CD14-positive monocyte (primary cell): ENCODE measurements around the gene VOPP1. TPM values are rescaled to one million over a fixed set of nuclear protein-coding genes. Genes with fewer than 3 reads are reported as not detected.

Experiments used
- DNase-seq, 3 donors: peaks; one replicate each; pipeline ENCODE4 v3.0.0-alpha.2; 2011 to 2022
- H2AFZ ChIP-seq: 2 replicates; pipeline ENCODE4 v1.6.0; 2012; ENCODE audit warnings: mild to moderate bottlenecking, low read depth, low read length, inconsistent platforms; ENCODE audit not compliant: insufficient read depth, poor library complexity, severe bottlenecking
- H3K27ac ChIP-seq, 2 donors: 1 replicate in 1 of 2; 2 replicates in 1 of 2; pipeline ENCODE4 v1.5.1; 2012 to 2013; ENCODE audit warnings: low read length in 2 of 2, control low read depth in 1 of 2, inconsistent platforms in 1 of 2, low read depth in 1 of 2, mild to moderate bottlenecking in 1 of 2
- H3K27me3 ChIP-seq, 2 donors: one replicate each; pipeline versions ENCODE4 v1.6.0 to v1.6.1; 2011 to 2013; ENCODE audit warnings: low read length in 2 of 2; ENCODE audit not compliant: control insufficient read depth in 2 of 2, insufficient read depth in 2 of 2
- H3K36me3 ChIP-seq, 2 donors: replicated peaks in 1 of 2; 1 replicate in 1 of 2; 2 replicates in 1 of 2; pipeline versions ENCODE4 v1.5.1 to v1.6.1; 2012 to 2013; ENCODE audit warnings: low read length in 2 of 2, control low read depth in 1 of 2, inconsistent platforms in 1 of 2, mild to moderate bottlenecking in 1 of 2; ENCODE audit not compliant: insufficient read depth in 2 of 2, control insufficient read depth in 1 of 2
- H3K4me1 ChIP-seq, 2 donors: 1 replicate in 1 of 2; 2 replicates in 1 of 2; pipeline versions ENCODE4 v1.5.1 to v1.6.1; 2012 to 2013; ENCODE audit warnings: low read length in 2 of 2, control low read depth in 1 of 2, inconsistent platforms in 1 of 2, mild to moderate bottlenecking in 1 of 2, moderate library complexity in 1 of 2; ENCODE audit not compliant: insufficient read depth in 2 of 2, control insufficient read depth in 1 of 2
- H3K4me2 ChIP-seq: replicated peaks from 2 replicates; pipeline ENCODE3; 2012; ENCODE audit warnings: low read length, moderate library complexity, mild to moderate bottlenecking; ENCODE audit not compliant: poor library complexity, severe bottlenecking; ENCODE audit errors: extremely low read depth
- H3K4me3 ChIP-seq, 3 experiments: fragments of 200-600 bp in 1 of 3; sonication (generic) in 1 of 3; replicated peaks in 1 of 3; 1 replicate in 2 of 3; 2 replicates in 1 of 3; pipeline ENCODE4 v1.5.1; 2011 to 2013; ENCODE audit warnings: low read length in 3 of 3, mild to moderate bottlenecking in 3 of 3, control low read depth in 2 of 3, low read depth in 2 of 3, inconsistent platforms in 1 of 3, moderate library complexity in 1 of 3
- H3K79me2 ChIP-seq: 2 replicates; pipeline ENCODE4 v1.6.0; 2012; ENCODE audit warnings: mild to moderate bottlenecking, control low read depth, inconsistent platforms, low read length, moderate library complexity; ENCODE audit not compliant: insufficient read depth
- H3K9ac ChIP-seq: 2 replicates; pipeline ENCODE4 v1.6.0; 2017; ENCODE audit warnings: low read length, mild to moderate bottlenecking; ENCODE audit not compliant: insufficient read depth, poor library complexity, severe bottlenecking
- H3K9me3 ChIP-seq, 2 donors: replicated peaks in 1 of 2; 1 replicate in 1 of 2; 2 replicates in 1 of 2; pipeline versions ENCODE4 v1.5.1 to v1.6.1; 2012 to 2013; ENCODE audit warnings: low read length in 2 of 2, control low read depth in 1 of 2; ENCODE audit not compliant: control insufficient read depth in 1 of 2, insufficient read depth in 1 of 2
- H4K20me1 ChIP-seq: 2 replicates; pipeline ENCODE4 v1.6.0; 2012; ENCODE audit warnings: mild to moderate bottlenecking, low read length, control low read depth, moderate library complexity; ENCODE audit not compliant: insufficient read depth
- H3K27ac Mint-ChIP-seq, 7 donors: one replicate each; pipeline ENCODE4 v1.8.0; 2020; ENCODE audit warnings: mild to moderate bottlenecking in 7 of 7, mixed read lengths in 7 of 7, moderate library complexity in 6 of 7, inconsistent platforms in 2 of 7
- H3K27me3 Mint-ChIP-seq, 3 donors: one replicate each; pipeline ENCODE4 v1.8.0; 2021 to 2022; ENCODE audit warnings: low read depth in 3 of 3, mild to moderate bottlenecking in 3 of 3, mixed read lengths in 3 of 3, moderate library complexity in 3 of 3, inconsistent platforms in 1 of 3
- H3K36me3 Mint-ChIP-seq, 2 donors: one replicate each; pipeline ENCODE4 v1.8.0; 2020; ENCODE audit warnings: mixed read lengths in 2 of 2, inconsistent platforms in 1 of 2, mild to moderate bottlenecking in 1 of 2
- H3K4me1 Mint-ChIP-seq: one replicate; pipeline ENCODE4 v1.8.0; 2020; ENCODE audit warnings: mild to moderate bottlenecking, mixed read lengths
- H3K4me3 Mint-ChIP-seq, 2 donors: one replicate each; pipeline ENCODE4 v1.8.0; 2020; ENCODE audit warnings: mild to moderate bottlenecking in 2 of 2, mixed read lengths in 2 of 2, moderate library complexity in 1 of 2
- H3K9me3 Mint-ChIP-seq, 7 donors: one replicate each; pipeline ENCODE4 v1.8.0; 2020 to 2022; ENCODE audit warnings: mixed read lengths in 7 of 7, mild to moderate bottlenecking in 6 of 7, moderate library complexity in 6 of 7, inconsistent platforms in 2 of 7
- CTCF ChIP-seq: fragments of 200-600 bp; IDR thresholded peaks from one replicate; pipeline ENCODE4 v1.8.0; 2022; ENCODE audit warnings: antibody characterized with exemption, mild to moderate bottlenecking
- WGBS: methylation state at CpG from one replicate; pipeline ENCODE4 v1.1.5; 2013; ENCODE audit warnings: missing lambda C conversion rate; ENCODE audit not compliant: insufficient coverage; 5-methylcytosine and 5-hydroxymethylcytosine counted together
- intact Hi-C, 2 donors: fragments of 100-400 bp; cut with micrococcal nuclease; formaldehyde crosslinking; loops; one replicate each; pipeline versions ENCODE4 v1.15.0 to v1.15.1; 2023
- polyA plus RNA-seq, 3 donors: library from polyadenylated mRNA; depleted of rRNA in 1 of 3; unstranded in 2 of 3; stranded (reverse) in 1 of 3; fragments of 300-500 nt in 2 of 3; fragments of >200 nt in 1 of 3; fragmentation: Illumina TruSeq in 2 of 3; gene quantifications; 1 replicate in 2 of 3; 2 replicates in 1 of 3; pipeline ENCODE4 v1.2.3, GENCODE V29; 2012 to 2021

The VOPP1 gene
- polyA plus RNA-seq, 3 donors: 16.7 to 22.1 (median 18.0) TPM

GRCh38 chr7:55539380-55539779, 32.9 kb downstream of the VOPP1 start:
- 90% methylated on average over 3 of the region's 3 CpGs for WGBS
- no peak overlapping the region for H3K9ac ChIP-seq
- H3K27ac ChIP-seq: no peak overlapping the region
- peaks cover 21 to 49% of the 10 kb centered on the region in 2 donors for H3K36me3 Mint-ChIP-seq
- peaks cover 42% of the 10 kb centered on the region for H3K79me2 ChIP-seq
- H3K27me3 Mint-ChIP-seq: no peaks in the 10 kb centered on the region
- peaks cover 20% of the 10 kb centered on the region for H4K20me1 ChIP-seq
- no peaks in the 10 kb centered on the region for H3K9me3 ChIP-seq
- H3K27me3 ChIP-seq: no peaks in the 10 kb centered on the region
- H2AFZ ChIP-seq: no peak overlapping the region
- peaks cover 0 to 6% of the 10 kb centered on the region in 2 donors for H3K36me3 ChIP-seq
- H3K9me3 Mint-ChIP-seq: no peaks in the 10 kb centered on the region
- no peak overlapping the region for H3K4me2 ChIP-seq
- H3K27ac Mint-ChIP-seq: peak overlapping the region in 4 of 7 donors; percentile 15 to 99 (median 56)
- peaks cover 53% of the 10 kb centered on the region for H3K4me1 Mint-ChIP-seq
- intact Hi-C loops: no loop called here
- H3K4me3 Mint-ChIP-seq: no peak overlapping the region
- H3K4me3 ChIP-seq: no peak overlapping the region
- no peak for TF ChIP-seq CTCF
- peaks cover 46 to 48% of the 10 kb centered on the region in 2 donors for H3K4me1 ChIP-seq
- no peak for DNase-seq

- no peaks in the 10 kb centered on the region for H3K27me3 Mint-ChIP-seq
- TF ChIP-seq CTCF: no peak
- Histone ChIP-seq H3K9me3 (no peaks in the 10 kb centered on the region), H3K9ac (no peak overlapping the region), H2AFZ (no peak overlapping the region), H3K27me3 (no peaks in the 10 kb centered on the region), H3K4me2 (no peak overlapping the region), H3K4me3 (peak overlapping the region in 1 of 3 experiments; percentile 1), H3K4me1 (peaks cover 54 to 56% of the 10 kb centered on the region in 2 donors), H3K36me3 (no peaks in the 10 kb centered on the region), H4K20me1 (peaks cover 20% of the 10 kb centered on the region), H3K27ac (peak overlapping the region in 1 of 2 donors; percentile 10), H3K79me2 (peaks cover 38% of the 10 kb centered on the region)
- WGBS: no CpG with 5 or more reads among the region's 3 CpGs
- H3K27ac Mint-ChIP-seq: peak overlapping the region in 5 of 7 donors; percentile 25 to 99 (median 49)
- peaks cover 61% of the 10 kb centered on the region for H3K4me1 Mint-ChIP-seq
- no peak overlapping the region for H3K4me3 Mint-ChIP-seq
- H3K36me3 Mint-ChIP-seq: peaks cover 12 to 41% of the 10 kb centered on the region in 2 donors
- peak; percentile 48 to 83 (median 65) for DNase-seq
- H3K9me3 Mint-ChIP-seq: no peaks in the 10 kb centered on the region
- intact Hi-C loops: no loop called here
Measured at GRCh38 chr7:55538538-55538937, 33.8 kb downstream of the VOPP1 start.
